Mesothelial cell of epicardium (in vitro differentiated cells): ENCODE data around the gene RLF. TPM values are rescaled to one million over a fixed set of nuclear protein-coding genes. Genes with fewer than 3 reads are reported as not detected.

Experiments used
- DNase-seq, 2 experiments: peaks; one replicate each; pipeline ENCODE4 v3.0.0; 2021; ENCODE audit warnings: low spot score in 2 of 2; ENCODE audit not compliant: unreplicated experiment in 2 of 2
- H3K27ac Mint-ChIP-seq: 2 replicates; pipeline ENCODE4 v1.8.0; 2021; ENCODE audit warnings: mixed read lengths
- H3K27me3 Mint-ChIP-seq: 2 replicates; pipeline ENCODE4 v1.8.0; 2021; ENCODE audit warnings: low read depth, mixed read lengths
- H3K36me3 Mint-ChIP-seq: 2 replicates; pipeline ENCODE4 v1.8.0; 2021; ENCODE audit warnings: mixed read lengths
- H3K4me1 Mint-ChIP-seq: 2 replicates; pipeline ENCODE4 v1.8.0; 2021; ENCODE audit warnings: mixed read lengths
- H3K4me3 Mint-ChIP-seq: 2 replicates; pipeline ENCODE4 v1.8.0; 2021; ENCODE audit warnings: mild to moderate bottlenecking, moderate library complexity, mixed read lengths
- H3K9me3 Mint-ChIP-seq: 2 replicates; pipeline ENCODE4 v1.8.0; 2021; ENCODE audit warnings: mixed read lengths
- CTCF ChIP-seq: fragments of 200-600 bp; sonication (generic); IDR thresholded peaks from one replicate; pipeline ENCODE4 v1.5.0; 2021; ENCODE audit warnings: antibody characterized with exemption; ENCODE audit not compliant: unreplicated experiment
- total RNA-seq: library from RNA; stranded (reverse); gene quantifications from 3 replicates; pipeline ENCODE4 v1.2.1, GENCODE V29; 2021

The RLF gene
- total RNA-seq, 1 donor from 2014 or later = 33.2 TPM

DNA sequence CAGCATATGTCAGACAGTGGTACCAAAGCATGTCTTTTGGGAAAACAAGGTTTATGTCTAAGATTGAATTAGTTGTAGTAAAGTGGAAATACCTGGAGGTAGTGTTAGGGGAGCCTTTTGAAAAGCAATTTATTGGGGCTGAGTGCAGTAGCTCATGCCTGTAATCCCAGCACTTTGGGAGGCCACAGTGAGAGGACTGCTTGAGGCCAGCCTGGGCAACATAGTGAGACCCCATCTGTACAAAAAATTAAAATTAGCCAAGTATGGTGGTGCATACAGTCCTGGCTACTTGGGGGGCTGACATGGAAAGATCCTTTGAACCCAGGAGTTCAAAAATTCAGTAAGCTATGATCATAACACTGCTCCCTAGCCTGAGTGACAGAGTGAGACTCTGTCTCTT, 104.1 kb downstream of the RLF start:
- no peak overlapping the region for H3K27ac Mint-ChIP-seq
- H3K4me3 Mint-ChIP-seq = no peak overlapping the region
- TF ChIP-seq CTCF = no peak
- H3K27me3 Mint-ChIP-seq = no peaks in the 10 kb centered on the region
- H3K4me1 Mint-ChIP-seq = peaks cover 5% of the 10 kb centered on the region
- DNase-seq = no peak
- peaks cover 30% of the 10 kb centered on the region for H3K36me3 Mint-ChIP-seq
- no peaks in the 10 kb centered on the region for H3K9me3 Mint-ChIP-seq

GRCh38 chr1:40265919-40266318, 104.7 kb downstream of the RLF start:
- peaks cover 5% of the 10 kb centered on the region for H3K4me1 Mint-ChIP-seq
- H3K9me3 Mint-ChIP-seq = no peaks in the 10 kb centered on the region
- peaks cover 29% of the 10 kb centered on the region for H3K36me3 Mint-ChIP-seq
- no peak overlapping the region for H3K4me3 Mint-ChIP-seq
- DNase-seq = no peak
- no peaks in the 10 kb centered on the region for H3K27me3 Mint-ChIP-seq
- TF ChIP-seq CTCF = no peak
- H3K27ac Mint-ChIP-seq = no peak overlapping the region

GRCh38 chr1:40266786-40267535, 105.8 kb downstream of the RLF start:
- Mint-ChIP-seq H3K27me3 (no peaks in the 10 kb centered on the region), H3K4me1 (peaks cover 5% of the 10 kb centered on the region), H3K9me3 (no peaks in the 10 kb centered on the region), H3K36me3 (peaks cover 32% of the 10 kb centered on the region), H3K4me3 (no peak overlapping the region), H3K27ac (no peak overlapping the region)
- no peak for DNase-seq
- no peak for TF ChIP-seq CTCF

DNA sequence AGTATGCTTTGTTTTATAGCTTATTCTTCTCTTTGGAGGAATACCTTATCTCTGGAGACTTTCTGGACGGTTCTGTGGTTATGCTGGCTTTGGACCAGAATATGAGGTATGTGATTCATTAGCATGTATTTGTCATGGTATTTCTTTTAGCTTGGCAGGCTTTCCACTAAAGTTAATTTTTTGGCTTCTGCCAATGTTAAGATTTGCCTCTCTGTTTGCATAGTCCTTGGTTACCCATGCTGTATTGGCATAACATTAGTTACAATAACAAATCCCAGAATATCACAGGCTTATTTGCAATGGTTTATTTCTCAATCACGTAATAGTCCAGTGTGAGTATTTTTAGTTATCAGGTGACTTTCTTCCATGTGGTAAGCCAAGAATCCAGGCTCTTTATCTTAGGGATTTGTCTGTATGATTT, 106.6 kb downstream of the RLF start:
- H3K9me3 Mint-ChIP-seq = no peaks in the 10 kb centered on the region
- no peak overlapping the region for H3K27ac Mint-ChIP-seq

DNA sequence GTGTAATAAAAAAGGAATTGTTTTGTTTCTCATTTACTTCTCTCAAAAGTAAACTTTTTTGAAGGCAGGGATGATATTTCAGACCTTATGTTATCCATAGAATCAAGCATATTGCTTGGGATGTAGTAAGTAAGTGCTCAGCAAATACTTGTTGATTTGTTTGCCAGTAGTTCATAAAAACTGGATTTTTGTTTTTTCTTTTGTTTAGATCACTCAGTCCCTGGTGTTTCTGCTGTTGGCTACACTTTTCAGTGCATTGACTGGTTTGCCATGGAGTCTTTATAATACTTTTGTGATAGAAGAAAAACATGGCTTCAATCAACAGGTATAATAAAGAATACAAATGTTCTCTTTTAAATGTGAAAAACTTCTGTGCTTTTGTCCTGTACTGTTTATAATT, 107.0 kb downstream of the RLF start:
- DNase-seq = no peak
- TF ChIP-seq CTCF = no peak
- H3K27ac Mint-ChIP-seq = no peak overlapping the region
- H3K27me3 Mint-ChIP-seq = no peaks in the 10 kb centered on the region
- H3K4me1 Mint-ChIP-seq = peaks cover 5% of the 10 kb centered on the region
- no peaks in the 10 kb centered on the region for H3K9me3 Mint-ChIP-seq
- peaks cover 37% of the 10 kb centered on the region for H3K36me3 Mint-ChIP-seq
- no peak overlapping the region for H3K4me3 Mint-ChIP-seq

More for the DNA sequence above, 106.6 kb downstream of the RLF start:
- no peak for TF ChIP-seq CTCF
- peaks cover 35% of the 10 kb centered on the region for H3K36me3 Mint-ChIP-seq
- peaks cover 5% of the 10 kb centered on the region for H3K4me1 Mint-ChIP-seq
- no peaks in the 10 kb centered on the region for H3K27me3 Mint-ChIP-seq
- H3K4me3 Mint-ChIP-seq = no peak overlapping the region
- DNase-seq = no peak
